DND-41 (cell line): ENCODE measurements around the gene TAAR9.

Source experiments
- ATAC-seq: fragments of 200-7000 bp; cut with Tn5 transposase; 3 replicates; pipeline ENCODE4 v1.9.1; 2021; ENCODE audit warnings: low read depth; ENCODE audit not compliant: insufficient read depth
- DNase-seq: peaks from one replicate; pipeline ENCODE4 v3.0.0-alpha.2; 2020
- H2AFZ ChIP-seq: 2 replicates; pipeline ENCODE4 v1.6.0; 2012; ENCODE audit warnings: low read depth, low read length
- H3K27ac ChIP-seq: 2 replicates; pipeline ENCODE4 v1.5.1; 2012; ENCODE audit warnings: low read length, inconsistent platforms
- H3K27me3 ChIP-seq: fragments of 200-600 bp; sonication (generic); 2 replicates; pipeline ENCODE4 v1.6.0; 2012; ENCODE audit warnings: low read length, mild to moderate bottlenecking, inconsistent platforms; ENCODE audit not compliant: insufficient read depth, poor library complexity
- H3K36me3 ChIP-seq: 2 replicates; pipeline ENCODE4 v1.5.1; 2012; ENCODE audit warnings: low read length, inconsistent platforms; ENCODE audit not compliant: insufficient read depth
- H3K4me1 ChIP-seq: 2 replicates; pipeline ENCODE4 v1.5.1; 2012; ENCODE audit warnings: mild to moderate bottlenecking, low read length; ENCODE audit not compliant: insufficient read depth
- H3K4me2 ChIP-seq: 2 replicates; pipeline ENCODE4 v1.6.0; 2012; ENCODE audit warnings: mild to moderate bottlenecking, moderate library complexity, low read length, inconsistent platforms; ENCODE audit not compliant: insufficient read depth
- H3K4me3 ChIP-seq, 2 experiments: fragments of 200-600 bp in 1 of 2; shearing (Covaris generic) in 1 of 2; 2 replicates each; pipeline ENCODE4 v1.5.1; 2012 to 2016; ENCODE audit warnings: inconsistent platforms in 2 of 2, low read length in 2 of 2, mild to moderate bottlenecking in 2 of 2, low read depth in 1 of 2, moderate library complexity in 1 of 2
- H3K79me2 ChIP-seq: 2 replicates; pipeline ENCODE4 v1.6.0; 2012; ENCODE audit warnings: low read length, inconsistent platforms; ENCODE audit not compliant: insufficient read depth
- H3K9ac ChIP-seq: 2 replicates; pipeline ENCODE4 v1.6.0; 2012; ENCODE audit warnings: low read depth, mild to moderate bottlenecking, inconsistent platforms, low read length, moderate library complexity
- H3K9me3 ChIP-seq: 2 replicates; pipeline ENCODE4 v1.5.1; 2012; ENCODE audit warnings: low read length, moderate library complexity, mild to moderate bottlenecking, inconsistent platforms; ENCODE audit not compliant: insufficient read depth, severe bottlenecking
- H4K20me1 ChIP-seq: 2 replicates; pipeline ENCODE4 v1.6.0; 2012; ENCODE audit warnings: low read length; ENCODE audit not compliant: insufficient read depth
- EZH2 ChIP-seq: IDR thresholded peaks from 3 replicates; pipeline ENCODE4 v1.6.1; 2012; ENCODE audit warnings: borderline replicate concordance, low read depth, mild to moderate bottlenecking, moderate library complexity, low read length, inconsistent platforms; ENCODE audit not compliant: severe bottlenecking
- TF ChIP-seq, protein P1 (sequence below): IDR thresholded peaks from 2 replicates; pipeline ENCODE4 v1.5.1; 2012; ENCODE audit warnings: borderline replicate concordance, low read length, moderate library complexity, mild to moderate bottlenecking; ENCODE audit not compliant: poor library complexity, severe bottlenecking; ENCODE audit errors: extremely low read depth

Gene TAAR9

DNA sequence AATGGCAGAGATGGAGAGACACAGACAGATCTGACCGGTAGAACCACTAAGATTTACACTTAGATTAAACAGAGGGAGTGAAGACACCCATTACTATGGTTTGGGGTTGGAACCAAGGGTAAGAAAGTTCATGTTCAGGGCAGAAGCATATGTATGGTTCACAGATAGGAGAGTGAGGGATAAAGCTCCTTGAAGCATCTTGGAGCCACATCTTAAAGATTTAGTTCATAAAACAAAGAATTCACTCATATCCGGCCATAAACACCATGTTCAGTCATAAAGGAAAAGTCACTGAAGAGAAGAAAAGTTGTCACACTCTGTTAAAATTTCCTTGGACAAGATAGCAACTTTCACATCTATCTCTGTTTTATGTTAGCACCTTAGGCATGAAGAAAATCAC lies 43.1 kb upstream of the TAAR9 start:
- Histone ChIP-seq H3K36me3 (peaks cover 31% of the 10 kb centered on the region; the same call in 1 of the 2 replicates), H3K79me2 (no peaks in the 10 kb centered on the region; the same call in 1 of the 2 replicates), H2AFZ (no peak overlapping the region), H3K4me3 (no peak overlapping the region), H3K9ac (no peak overlapping the region), H3K9me3 (no peaks in the 10 kb centered on the region), H3K27me3 (no peaks in the 10 kb centered on the region), H4K20me1 (peaks cover 12% of the 10 kb centered on the region; the same call in 1 of the 2 replicates), H3K4me2 (no peak overlapping the region), H3K4me1 (no peaks in the 10 kb centered on the region), H3K27ac (no peak overlapping the region)
- DNase-seq (no peak), ATAC-seq (no peak)
- no peak for TF ChIP-seq EZH2
- TF ChIP-seq, protein P1, sequence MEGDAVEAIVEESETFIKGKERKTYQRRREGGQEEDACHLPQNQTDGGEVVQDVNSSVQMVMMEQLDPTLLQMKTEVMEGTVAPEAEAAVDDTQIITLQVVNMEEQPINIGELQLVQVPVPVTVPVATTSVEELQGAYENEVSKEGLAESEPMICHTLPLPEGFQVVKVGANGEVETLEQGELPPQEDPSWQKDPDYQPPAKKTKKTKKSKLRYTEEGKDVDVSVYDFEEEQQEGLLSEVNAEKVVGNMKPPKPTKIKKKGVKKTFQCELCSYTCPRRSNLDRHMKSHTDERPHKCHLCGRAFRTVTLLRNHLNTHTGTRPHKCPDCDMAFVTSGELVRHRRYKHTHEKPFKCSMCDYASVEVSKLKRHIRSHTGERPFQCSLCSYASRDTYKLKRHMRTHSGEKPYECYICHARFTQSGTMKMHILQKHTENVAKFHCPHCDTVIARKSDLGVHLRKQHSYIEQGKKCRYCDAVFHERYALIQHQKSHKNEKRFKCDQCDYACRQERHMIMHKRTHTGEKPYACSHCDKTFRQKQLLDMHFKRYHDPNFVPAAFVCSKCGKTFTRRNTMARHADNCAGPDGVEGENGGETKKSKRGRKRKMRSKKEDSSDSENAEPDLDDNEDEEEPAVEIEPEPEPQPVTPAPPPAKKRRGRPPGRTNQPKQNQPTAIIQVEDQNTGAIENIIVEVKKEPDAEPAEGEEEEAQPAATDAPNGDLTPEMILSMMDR: no peak

DNA sequence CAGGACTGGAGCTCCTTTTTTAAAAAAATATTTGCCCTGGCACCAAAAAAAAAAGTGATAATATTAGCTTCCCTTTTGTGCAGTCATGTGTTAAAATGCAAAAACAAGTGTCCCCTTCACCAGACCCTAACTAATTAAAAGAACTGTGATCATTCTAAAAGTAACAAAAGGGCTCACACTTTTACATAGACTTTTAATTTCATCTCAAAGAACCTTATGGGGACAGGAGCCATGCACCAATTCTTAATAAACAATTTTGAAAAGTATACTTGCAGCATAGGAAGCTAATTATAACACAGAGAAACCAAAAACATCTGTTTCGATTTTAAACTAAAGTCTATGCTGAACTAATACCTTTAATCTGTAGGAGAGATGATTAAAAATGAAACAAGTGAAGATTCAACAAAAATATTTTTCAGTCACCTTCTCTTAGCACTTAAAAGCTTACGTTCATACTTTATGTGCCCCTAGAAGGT lies 42.4 kb upstream of the TAAR9 start:
- H3K36me3 ChIP-seq: peaks cover 37% of the 10 kb centered on the region; the same call in 1 of the 2 replicates
- no peak overlapping the region for H3K4me2 ChIP-seq
- H3K4me1 ChIP-seq: no peaks in the 10 kb centered on the region
- H2AFZ ChIP-seq: no peak overlapping the region
- H3K4me3 ChIP-seq: no peak overlapping the region
- ATAC-seq (no peak), DNase-seq (no peak)
- no peaks in the 10 kb centered on the region; the same call in 1 of the 2 replicates for H3K79me2 ChIP-seq
- no peaks in the 10 kb centered on the region for H3K9me3 ChIP-seq
- H4K20me1 ChIP-seq: peaks cover 9% of the 10 kb centered on the region; the same call in 1 of the 2 replicates
- H3K27me3 ChIP-seq: no peaks in the 10 kb centered on the region
- TF ChIP-seq, protein P1: no peak
- no peak for TF ChIP-seq EZH2
- no peak overlapping the region for H3K9ac ChIP-seq
- no peak overlapping the region for H3K27ac ChIP-seq

DNA sequence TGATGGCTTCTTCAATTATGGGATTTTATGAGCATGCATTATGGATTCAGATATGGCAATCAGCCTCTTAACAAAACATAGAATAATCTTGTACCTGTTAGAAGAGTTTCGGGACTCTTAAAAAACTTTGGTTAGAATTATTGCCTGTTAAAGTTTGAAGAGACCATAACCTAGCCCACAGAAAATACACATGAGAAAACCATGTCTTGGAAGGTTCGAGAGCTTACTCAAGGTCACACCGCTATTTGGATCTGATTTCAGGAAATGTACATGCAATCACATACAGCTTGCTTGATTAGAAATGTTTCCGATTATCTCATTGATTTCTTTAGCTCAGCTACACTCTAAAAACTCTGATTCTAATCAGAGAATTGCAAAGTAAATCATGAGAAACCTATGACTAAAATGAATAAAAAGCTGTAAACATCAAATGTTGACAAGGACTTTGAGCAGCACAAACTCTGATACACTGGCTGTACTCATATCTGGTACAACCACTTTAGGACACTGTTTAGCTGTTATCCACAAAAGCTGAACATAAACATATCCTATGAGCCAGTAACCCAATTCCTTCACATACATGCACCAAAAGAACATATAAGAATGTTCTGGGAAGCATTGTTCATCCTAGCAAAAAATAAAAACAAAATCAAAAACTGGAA lies 41.4 kb upstream of the TAAR9 start:
- Histone ChIP-seq H2AFZ (no peak overlapping the region), H3K27me3 (no peaks in the 10 kb centered on the region), H3K9ac (no peak overlapping the region), H3K4me2 (no peak overlapping the region), H3K36me3 (peaks cover 46% of the 10 kb centered on the region), H4K20me1 (peaks cover 5% of the 10 kb centered on the region; the same call in 1 of the 2 replicates), H3K4me3 (no peak overlapping the region), H3K79me2 (no peaks in the 10 kb centered on the region; the same call in 1 of the 2 replicates), H3K9me3 (no peaks in the 10 kb centered on the region), H3K4me1 (no peaks in the 10 kb centered on the region), H3K27ac (no peak overlapping the region)
- TF ChIP-seq, protein P1: no peak
- no peak for TF ChIP-seq EZH2
- ATAC-seq (no peak), DNase-seq (no peak)
